ENCODE data around the gene DENND1C.

DENND1C gene, protein sequence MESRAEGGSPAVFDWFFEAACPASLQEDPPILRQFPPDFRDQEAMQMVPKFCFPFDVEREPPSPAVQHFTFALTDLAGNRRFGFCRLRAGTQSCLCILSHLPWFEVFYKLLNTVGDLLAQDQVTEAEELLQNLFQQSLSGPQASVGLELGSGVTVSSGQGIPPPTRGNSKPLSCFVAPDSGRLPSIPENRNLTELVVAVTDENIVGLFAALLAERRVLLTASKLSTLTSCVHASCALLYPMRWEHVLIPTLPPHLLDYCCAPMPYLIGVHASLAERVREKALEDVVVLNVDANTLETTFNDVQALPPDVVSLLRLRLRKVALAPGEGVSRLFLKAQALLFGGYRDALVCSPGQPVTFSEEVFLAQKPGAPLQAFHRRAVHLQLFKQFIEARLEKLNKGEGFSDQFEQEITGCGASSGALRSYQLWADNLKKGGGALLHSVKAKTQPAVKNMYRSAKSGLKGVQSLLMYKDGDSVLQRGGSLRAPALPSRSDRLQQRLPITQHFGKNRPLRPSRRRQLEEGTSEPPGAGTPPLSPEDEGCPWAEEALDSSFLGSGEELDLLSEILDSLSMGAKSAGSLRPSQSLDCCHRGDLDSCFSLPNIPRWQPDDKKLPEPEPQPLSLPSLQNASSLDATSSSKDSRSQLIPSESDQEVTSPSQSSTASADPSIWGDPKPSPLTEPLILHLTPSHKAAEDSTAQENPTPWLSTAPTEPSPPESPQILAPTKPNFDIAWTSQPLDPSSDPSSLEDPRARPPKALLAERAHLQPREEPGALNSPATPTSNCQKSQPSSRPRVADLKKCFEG

DNA sequence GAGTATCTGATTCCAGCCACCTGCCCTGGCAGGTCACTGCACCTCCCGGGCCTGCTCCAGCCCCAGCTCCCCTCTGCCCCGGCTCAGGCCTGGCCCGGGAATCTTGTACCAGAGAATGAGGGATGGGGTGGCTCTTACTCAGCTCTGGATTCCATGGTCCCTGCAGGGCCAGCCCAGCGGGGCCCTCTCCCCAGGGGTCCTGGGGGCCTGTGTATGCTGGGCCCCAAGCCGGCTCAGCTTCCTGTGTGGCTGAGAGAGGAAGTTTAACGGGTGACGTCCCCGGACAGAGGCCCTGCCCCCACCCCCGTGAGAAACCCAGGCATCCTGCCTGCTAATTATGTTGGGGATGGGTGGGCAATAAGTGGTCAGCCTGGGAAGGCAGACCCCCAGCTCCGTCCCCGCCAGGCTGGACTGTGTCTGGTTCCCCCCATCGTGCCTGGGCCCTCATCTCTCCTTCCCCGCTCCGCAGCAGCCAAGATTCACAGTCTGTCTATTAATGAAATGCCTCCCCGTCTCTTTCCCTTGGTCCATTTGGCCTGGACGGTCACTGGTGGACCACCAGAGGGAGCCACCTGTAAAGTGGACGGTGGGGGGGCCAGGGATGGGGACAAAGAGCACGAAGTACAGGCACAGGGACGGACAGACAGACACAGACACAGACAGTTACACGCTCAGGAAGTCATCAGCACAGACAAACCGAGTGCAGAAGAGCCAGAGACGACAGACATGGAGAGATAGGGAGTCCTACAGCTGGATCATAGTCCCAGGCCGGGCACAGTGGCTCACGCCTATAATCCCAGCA, at the start of gene DENND1C:
TSS of gene DENND1C (minus strand) at position 247 of the 802 bp plus-strand sequence. CDS start at position 155, 92 bp downstream.
- no peak within 1 kb of the TSS for H3K4me3 ChIP-seq (ENCODE audit: low read length)
- H3K27me3 ChIP-seq (ENCODE audit: control insufficient read depth, insufficient read depth, low read length) = no peaks in the 10 kb centered on the region
- no peak within 1 kb of the TSS for H3K27ac ChIP-seq (ENCODE audit: low read length)
- no CpG with 5 or more reads among the region's 24 CpGs for WGBS (ENCODE audit: insufficient coverage, insufficient read length)
- no peak for DNase-seq (ENCODE audit: low read depth, low spot score)
- no peaks in the 10 kb centered on the region for H3K9me3 ChIP-seq (ENCODE audit: control insufficient read depth, insufficient read depth, low read length)
- no peaks in the 10 kb centered on the region for H3K36me3 ChIP-seq (ENCODE audit: control insufficient read depth, insufficient read depth, low read length)
- H3K4me1 ChIP-seq (ENCODE audit: control insufficient read depth, insufficient read depth, low read length) = no peaks in the 10 kb centered on the region; the same call in 1 of the 2 replicates

DNA sequence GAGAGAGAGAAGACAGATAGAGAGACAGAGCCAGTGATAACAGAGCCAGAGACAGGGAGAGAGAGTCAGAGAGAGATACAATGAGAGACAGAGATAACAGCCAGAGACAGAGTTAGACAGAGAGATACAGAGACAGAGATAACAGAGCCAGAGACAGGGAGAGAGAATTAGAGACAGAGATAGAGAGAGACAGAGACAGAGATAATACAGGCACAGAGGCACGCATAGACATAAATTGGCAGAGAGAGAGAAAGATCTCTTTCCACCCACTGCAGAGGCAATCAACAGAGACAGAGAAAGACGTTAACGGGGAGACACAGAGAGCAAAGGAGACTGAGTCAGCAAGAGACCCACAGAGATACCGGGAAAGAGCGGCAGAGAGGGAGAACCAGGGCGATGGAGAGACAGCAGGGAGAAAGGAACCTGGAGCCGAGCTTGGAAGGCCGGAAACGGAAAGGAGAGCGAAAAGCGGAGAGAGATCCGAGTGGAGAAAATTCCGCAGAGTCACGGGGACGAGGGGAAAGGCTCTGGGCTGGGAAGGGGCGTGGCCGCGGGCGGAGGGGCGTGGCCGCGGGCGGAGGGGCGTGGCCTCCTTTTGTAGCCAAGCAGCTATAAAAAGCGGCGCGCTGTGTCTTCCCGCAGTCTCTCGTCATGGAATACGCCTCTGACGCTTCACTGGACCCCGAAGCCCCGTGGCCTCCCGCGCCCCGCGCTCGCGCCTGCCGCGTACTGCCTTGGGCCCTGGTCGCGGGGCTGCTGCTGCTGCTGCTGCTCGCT, 49.0 kb upstream of the DENND1C start, which contains the start of gene TNFSF9:
TSS of gene TNFSF9 (plus strand) at position 641 of the 777 bp plus-strand sequence. CDS start at position 652, 11 bp downstream.
- peaks cover 14% of the 10 kb centered on the region; the same call in 1 of the 2 replicates for H3K27me3 ChIP-seq (ENCODE audit: control insufficient read depth, insufficient read depth, low read length)
- no peak for DNase-seq (ENCODE audit: low read depth, low spot score)
- H3K27ac ChIP-seq (ENCODE audit: low read length) = no peak within 1 kb of the TSS
- H3K4me1 ChIP-seq (ENCODE audit: control insufficient read depth, insufficient read depth, low read length) = peaks cover 4% of the 10 kb centered on the region
- peak within 1 kb of the TSS; percentile 56; the same call in 1 of the 2 replicates for H3K4me3 ChIP-seq (ENCODE audit: low read length)
- peaks cover 4% of the 10 kb centered on the region; the same call in 1 of the 2 replicates for H3K36me3 ChIP-seq (ENCODE audit: control insufficient read depth, insufficient read depth, low read length)
- no peaks in the 10 kb centered on the region for H3K9me3 ChIP-seq (ENCODE audit: control insufficient read depth, insufficient read depth, low read length)
- no CpG with 5 or more reads among the region's 44 CpGs for WGBS (ENCODE audit: insufficient coverage, insufficient read length)

DNA sequence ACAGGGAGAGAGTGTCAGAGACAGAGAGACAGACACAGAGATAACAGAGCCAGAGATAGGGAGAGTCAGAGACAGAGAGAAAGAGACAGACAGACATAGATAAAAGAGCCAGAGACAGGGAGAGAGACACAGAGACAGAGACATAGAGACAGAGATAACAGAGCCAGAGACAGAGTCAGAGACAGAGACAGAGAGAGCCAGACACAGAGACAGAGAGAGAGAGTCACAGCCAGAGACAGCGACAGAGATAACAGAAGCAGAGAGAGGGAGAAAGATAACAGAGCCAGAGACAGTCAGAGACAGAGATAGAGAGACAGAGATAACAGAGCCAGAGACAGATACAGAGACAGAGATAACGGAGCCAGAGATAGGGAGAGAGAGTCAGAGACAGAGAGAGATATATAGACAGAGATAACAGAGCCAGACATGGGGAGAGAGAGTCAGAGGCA, 48.4 kb upstream of the DENND1C start:
- Histone ChIP-seq H3K9me3 (ENCODE audit: control insufficient read depth, insufficient read depth, low read length) (no peaks in the 10 kb centered on the region), H3K27ac (ENCODE audit: low read length) (no peak overlapping the region), H3K4me3 (ENCODE audit: low read length) (no peak overlapping the region), H3K27me3 (ENCODE audit: control insufficient read depth, insufficient read depth, low read length) (peaks cover 14% of the 10 kb centered on the region; the same call in 1 of the 2 replicates), H3K36me3 (ENCODE audit: control insufficient read depth, insufficient read depth, low read length) (peaks cover 4% of the 10 kb centered on the region; the same call in 1 of the 2 replicates), H3K4me1 (ENCODE audit: control insufficient read depth, insufficient read depth, low read length) (peaks cover 4% of the 10 kb centered on the region)
- DNase-seq (ENCODE audit: low read depth, low spot score) = no peak
- WGBS (ENCODE audit: insufficient coverage, insufficient read length) = no CpG with 5 or more reads among the region's 2 CpGs

GRCh38 chr19:6529351-6529750, 47.8 kb upstream of the DENND1C start:
- no peak overlapping the region for H3K4me3 ChIP-seq (ENCODE audit: low read length)
- H3K4me1 ChIP-seq (ENCODE audit: control insufficient read depth, insufficient read depth, low read length) = peaks cover 4% of the 10 kb centered on the region; the same call in 1 of the 2 replicates
- peaks cover 14% of the 10 kb centered on the region; the same call in 1 of the 2 replicates for H3K27me3 ChIP-seq (ENCODE audit: control insufficient read depth, insufficient read depth, low read length)
- WGBS (ENCODE audit: insufficient coverage, insufficient read length) = no CpG with 5 or more reads among the region's 2 CpGs
- DNase-seq (ENCODE audit: low read depth, low spot score) = no peak
- no peaks in the 10 kb centered on the region for H3K9me3 ChIP-seq (ENCODE audit: control insufficient read depth, insufficient read depth, low read length)
- no peak overlapping the region for H3K27ac ChIP-seq (ENCODE audit: low read length)
- H3K36me3 ChIP-seq (ENCODE audit: control insufficient read depth, insufficient read depth, low read length) = no peaks in the 10 kb centered on the region

GRCh38 chr19:6528544-6529121, 47.0 kb upstream of the DENND1C start:
- Histone ChIP-seq H3K36me3 (ENCODE audit: control insufficient read depth, insufficient read depth, low read length) (no peaks in the 10 kb centered on the region), H3K9me3 (ENCODE audit: control insufficient read depth, insufficient read depth, low read length) (no peaks in the 10 kb centered on the region), H3K4me1 (ENCODE audit: control insufficient read depth, insufficient read depth, low read length) (peaks cover 4% of the 10 kb centered on the region; the same call in 1 of the 2 replicates), H3K27me3 (ENCODE audit: control insufficient read depth, insufficient read depth, low read length) (peaks cover 14% of the 10 kb centered on the region; the same call in 1 of the 2 replicates), H3K27ac (ENCODE audit: low read length) (no peak overlapping the region), H3K4me3 (ENCODE audit: low read length) (no peak overlapping the region)
- DNase-seq (ENCODE audit: low read depth, low spot score) = no peak
- no CpG with 5 or more reads among the region's 9 CpGs for WGBS (ENCODE audit: insufficient coverage, insufficient read length)

DNA sequence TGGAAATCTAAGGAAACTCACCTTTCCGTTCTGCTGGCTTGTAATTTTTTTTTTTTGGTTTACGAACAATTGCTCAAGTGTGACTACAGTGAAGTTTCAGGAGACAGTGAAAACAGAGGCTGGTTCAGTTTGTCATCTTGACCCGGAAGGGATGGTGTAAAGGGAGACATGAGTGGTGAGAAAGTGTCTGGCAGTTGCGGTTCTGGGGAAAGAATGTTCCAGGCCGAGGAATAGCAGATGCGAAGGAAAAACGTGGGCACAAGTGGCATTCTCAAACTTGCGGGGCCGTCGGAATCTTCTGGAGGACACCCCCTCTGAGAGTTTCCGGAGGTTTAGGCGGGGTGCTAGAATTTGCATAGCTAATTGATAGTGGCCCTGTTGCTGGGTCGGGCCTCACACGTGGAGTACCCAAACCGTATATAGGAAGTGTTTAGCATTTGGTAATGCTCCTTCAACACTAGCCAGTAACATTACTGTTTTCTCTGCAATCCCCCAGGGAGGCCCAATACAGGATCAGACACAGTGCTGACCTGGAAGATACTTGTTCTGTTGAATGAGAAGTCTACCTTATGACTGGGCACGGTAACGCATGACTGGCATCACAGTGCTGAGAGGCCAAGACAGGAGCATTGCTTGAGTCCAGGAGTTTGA, 46.4 kb upstream of the DENND1C start:
- peaks cover 4% of the 10 kb centered on the region; the same call in 1 of the 2 replicates for H3K4me1 ChIP-seq (ENCODE audit: control insufficient read depth, insufficient read depth, low read length)
- H3K27ac ChIP-seq (ENCODE audit: low read length) = no peak overlapping the region
- peaks cover 14% of the 10 kb centered on the region; the same call in 1 of the 2 replicates for H3K27me3 ChIP-seq (ENCODE audit: control insufficient read depth, insufficient read depth, low read length)
- H3K4me3 ChIP-seq (ENCODE audit: low read length) = no peak overlapping the region
- H3K9me3 ChIP-seq (ENCODE audit: control insufficient read depth, insufficient read depth, low read length) = no peaks in the 10 kb centered on the region
- no CpG with 5 or more reads among the region's 17 CpGs for WGBS (ENCODE audit: insufficient coverage, insufficient read length)
- DNase-seq (ENCODE audit: low read depth, low spot score) = no peak
- no peaks in the 10 kb centered on the region for H3K36me3 ChIP-seq (ENCODE audit: control insufficient read depth, insufficient read depth, low read length)

DNA sequence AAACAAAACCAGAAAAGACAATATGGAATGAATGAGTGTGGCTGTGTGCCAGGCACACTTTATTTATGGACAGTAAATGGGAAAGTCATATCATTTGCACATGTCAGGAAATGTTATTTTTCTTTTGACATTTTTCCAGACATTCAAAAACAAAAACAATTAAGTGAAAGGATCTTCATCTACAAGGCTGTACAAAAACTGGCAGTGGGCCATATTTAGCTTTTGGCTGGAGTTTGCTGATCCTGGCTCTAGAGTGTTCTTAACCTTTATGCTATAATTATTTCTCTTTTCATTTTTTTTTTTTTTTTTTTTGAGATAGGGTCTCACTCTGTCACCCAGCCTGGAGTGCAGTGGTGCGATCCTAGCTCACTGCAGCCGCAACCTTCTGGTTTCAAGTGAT, 42.7 kb upstream of the DENND1C start:
- H3K9me3 ChIP-seq (ENCODE audit: control insufficient read depth, insufficient read depth, low read length) = no peaks in the 10 kb centered on the region
- H3K4me3 ChIP-seq (ENCODE audit: low read length) = no peak overlapping the region
- no CpG with 5 or more reads among the region's 2 CpGs for WGBS (ENCODE audit: insufficient coverage, insufficient read length)
- H3K4me1 ChIP-seq (ENCODE audit: control insufficient read depth, insufficient read depth, low read length) = no peaks in the 10 kb centered on the region
- no peaks in the 10 kb centered on the region for H3K27me3 ChIP-seq (ENCODE audit: control insufficient read depth, insufficient read depth, low read length)
- no peaks in the 10 kb centered on the region for H3K36me3 ChIP-seq (ENCODE audit: control insufficient read depth, insufficient read depth, low read length)
- DNase-seq (ENCODE audit: low read depth, low spot score) = no peak
- no peak overlapping the region for H3K27ac ChIP-seq (ENCODE audit: low read length)

DNA sequence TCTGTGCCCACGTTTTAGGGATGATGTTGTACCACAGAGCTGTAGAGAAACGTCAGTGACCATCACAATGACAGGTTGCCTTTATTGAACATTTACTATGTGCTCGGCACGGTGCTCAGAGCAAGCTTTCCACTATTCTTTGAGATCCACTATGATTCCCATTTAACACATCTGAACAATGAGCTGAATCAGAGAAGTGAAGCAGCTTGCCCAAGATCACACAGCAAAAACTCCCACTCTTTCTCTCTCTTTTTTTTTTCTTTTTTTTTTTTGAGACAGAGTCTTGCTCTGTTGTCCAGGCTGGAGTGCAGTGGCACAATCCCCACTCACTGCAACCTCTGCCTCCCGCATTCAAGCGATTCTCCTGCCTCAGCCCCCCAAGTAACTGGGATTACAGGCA, 41.1 kb upstream of the DENND1C start:
- Histone ChIP-seq H3K27ac (ENCODE audit: low read length) (no peak overlapping the region), H3K4me3 (ENCODE audit: low read length) (no peak overlapping the region), H3K36me3 (ENCODE audit: control insufficient read depth, insufficient read depth, low read length) (no peaks in the 10 kb centered on the region), H3K9me3 (ENCODE audit: control insufficient read depth, insufficient read depth, low read length) (no peaks in the 10 kb centered on the region), H3K4me1 (ENCODE audit: control insufficient read depth, insufficient read depth, low read length) (no peaks in the 10 kb centered on the region), H3K27me3 (ENCODE audit: control insufficient read depth, insufficient read depth, low read length) (no peaks in the 10 kb centered on the region)
- DNase-seq (ENCODE audit: low read depth, low spot score) = no peak
- no CpG with 5 or more reads among the region's 6 CpGs for WGBS (ENCODE audit: insufficient coverage, insufficient read length)

All from iPS DF 6.9 (cell line).